CD4-positive, alpha-beta T cell treated with Interleukin-21 for 1 hour (primary cell): ENCODE data around the gene CELF4.

ENCODE experiments used
- DNase-seq: peaks from one replicate; pipeline ENCODE4 v3.0.0-alpha.2; 2020

CELF4 gene

DNA sequence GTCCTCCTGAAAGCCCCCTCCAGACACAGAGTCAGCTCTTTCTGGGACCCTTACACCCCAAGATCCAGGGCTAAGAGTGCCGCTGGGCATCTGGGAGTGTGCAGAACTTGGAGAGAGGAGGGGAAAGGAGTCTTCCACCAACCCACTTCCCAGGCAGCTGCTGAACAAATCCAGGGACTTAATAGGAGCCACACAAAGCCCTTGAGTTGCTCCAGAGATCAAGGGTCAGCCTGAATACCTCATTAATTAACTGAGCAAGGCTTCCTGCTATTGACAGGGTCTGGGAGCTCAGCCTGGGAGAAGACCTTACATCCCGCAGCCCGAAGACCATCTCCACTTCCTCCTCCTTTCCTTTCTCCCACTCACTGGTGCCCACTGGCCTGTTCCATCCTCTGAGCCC is 108.3 kb downstream of the CELF4 start:
- DNase-seq, result no peak

DNA sequence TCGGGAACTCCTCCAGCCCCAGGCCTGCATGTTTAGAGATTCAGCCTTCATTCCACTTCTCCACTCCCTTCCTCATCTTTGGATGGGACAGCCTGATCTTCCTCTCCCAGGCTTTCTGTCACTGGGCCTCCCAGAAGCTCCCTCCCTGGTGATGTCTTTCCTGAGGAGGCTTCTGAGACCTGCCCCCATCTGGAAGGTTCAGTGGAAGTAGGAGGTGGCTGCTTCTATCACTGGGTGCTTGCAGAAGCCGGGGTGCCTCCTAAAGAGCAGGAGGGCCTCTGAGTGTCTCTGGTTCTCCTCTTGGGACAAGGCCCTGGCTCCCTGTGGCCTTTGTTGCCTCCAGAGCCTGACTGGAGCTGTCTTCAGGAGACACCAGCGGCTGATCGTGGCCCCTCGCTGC is 108.7 kb downstream of the CELF4 start:
- no peak for DNase-seq

DNA sequence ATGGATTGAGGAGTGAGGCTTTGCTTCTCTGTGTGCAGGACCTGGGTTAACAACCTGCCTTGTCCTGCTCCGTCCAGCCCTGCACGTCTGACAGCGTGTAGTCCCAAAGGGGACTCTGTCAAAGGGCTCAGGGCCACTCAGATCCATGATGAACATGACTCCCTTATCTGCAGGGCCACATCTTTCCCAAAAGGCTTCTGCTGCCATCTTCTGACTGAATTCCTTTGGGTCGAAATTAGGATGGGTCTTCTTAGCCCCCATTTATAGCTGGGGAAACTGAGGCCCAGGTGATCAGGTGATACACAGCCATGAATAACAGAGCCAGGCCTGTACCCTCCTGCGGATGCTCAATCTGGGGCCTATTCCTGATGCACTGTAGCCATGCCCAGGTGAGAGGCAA is 109.2 kb downstream of the CELF4 start:
- DNase-seq, result no peak

DNA sequence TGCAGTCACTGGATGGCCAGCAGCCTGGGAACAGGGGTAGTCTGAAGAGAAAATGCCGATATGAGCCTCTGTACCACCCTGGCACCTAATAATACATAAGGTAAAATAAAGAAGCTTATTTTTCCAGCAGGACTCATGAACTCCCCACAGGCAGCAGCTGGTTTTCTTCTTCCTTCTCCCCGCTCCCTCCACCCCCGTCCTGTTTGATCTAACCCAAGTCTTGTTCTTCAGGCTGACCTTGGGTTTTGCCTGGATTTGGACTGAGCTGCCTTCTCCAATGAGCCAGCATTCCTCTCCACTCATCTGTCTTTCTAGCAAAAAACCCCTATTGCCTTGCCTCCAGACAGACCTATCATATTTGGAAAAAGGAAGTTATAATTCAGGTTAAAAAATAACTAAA is 111.8 kb downstream of the CELF4 start:
- DNase-seq, result no peak

GRCh38 chr18:37452682-37453385 is 112.8 kb downstream of the CELF4 start:
- no peak for DNase-seq

DNA sequence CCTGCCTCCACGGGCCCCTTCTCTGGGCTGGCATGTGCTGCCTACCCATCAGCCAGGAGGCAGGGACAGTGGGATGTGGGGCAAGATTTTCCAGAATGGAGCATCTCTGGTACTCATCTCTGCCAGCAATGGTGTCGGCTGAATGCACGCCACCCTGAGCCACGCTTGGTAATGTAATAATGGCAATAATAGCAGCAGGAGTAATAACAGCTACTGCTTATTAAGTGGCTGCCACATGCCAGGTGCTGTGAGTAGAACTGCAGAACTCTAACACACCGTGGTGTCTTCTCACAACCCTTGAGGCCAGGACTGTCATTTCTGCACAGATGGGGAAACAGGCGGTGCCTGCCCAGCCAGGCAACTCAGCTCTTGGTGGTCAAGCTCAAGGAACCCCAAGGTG is 113.6 kb downstream of the CELF4 start:
- DNase-seq, result no peak

GRCh38 chr18:37451239-37451825 is 114.3 kb downstream of the CELF4 start:
- no peak for DNase-seq

- no peak for DNase-seq
Observed at GRCh38 chr18:37450434-37451132, 115.0 kb downstream of the CELF4 start.

DNA sequence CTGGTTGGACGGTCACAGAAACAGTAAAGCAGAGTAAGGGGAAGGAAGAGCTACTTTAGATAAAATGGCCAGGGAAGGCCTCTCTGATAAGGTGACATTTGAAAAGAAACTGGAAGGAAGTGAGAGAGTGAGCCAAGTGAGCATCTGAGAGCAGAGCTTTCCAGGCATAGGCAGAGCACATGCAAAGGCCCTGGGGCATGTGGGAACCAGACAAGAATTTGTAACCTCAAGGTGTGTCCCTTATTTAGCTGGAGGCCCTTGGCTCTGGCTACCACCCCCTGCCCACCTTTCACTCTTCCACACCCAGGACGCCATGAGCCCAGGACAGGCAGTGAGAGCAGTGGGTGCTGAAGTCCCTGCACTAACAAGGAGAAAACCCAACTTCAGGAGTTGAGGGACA is 116.0 kb downstream of the CELF4 start:
- no peak for DNase-seq

DNA sequence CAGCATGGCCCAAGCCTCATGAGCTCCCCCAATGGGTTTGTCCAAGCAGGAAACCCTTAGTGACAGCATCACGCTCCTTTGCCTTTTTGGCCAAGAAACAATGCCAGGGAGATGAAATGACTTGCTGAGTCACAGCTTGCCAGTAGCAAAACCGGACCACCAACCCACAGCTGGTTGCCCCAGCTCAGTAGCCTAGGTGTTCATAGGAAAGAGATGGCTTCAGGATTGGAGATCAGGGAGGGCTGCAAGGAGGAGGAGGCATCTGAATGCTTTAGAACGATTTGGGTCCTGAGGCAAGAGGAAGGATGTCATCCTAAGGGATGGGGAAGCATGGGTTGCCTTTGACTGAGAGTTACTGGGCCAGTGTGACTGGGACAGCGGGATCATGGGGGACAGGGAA is 116.7 kb downstream of the CELF4 start:
- no peak for DNase-seq

DNA sequence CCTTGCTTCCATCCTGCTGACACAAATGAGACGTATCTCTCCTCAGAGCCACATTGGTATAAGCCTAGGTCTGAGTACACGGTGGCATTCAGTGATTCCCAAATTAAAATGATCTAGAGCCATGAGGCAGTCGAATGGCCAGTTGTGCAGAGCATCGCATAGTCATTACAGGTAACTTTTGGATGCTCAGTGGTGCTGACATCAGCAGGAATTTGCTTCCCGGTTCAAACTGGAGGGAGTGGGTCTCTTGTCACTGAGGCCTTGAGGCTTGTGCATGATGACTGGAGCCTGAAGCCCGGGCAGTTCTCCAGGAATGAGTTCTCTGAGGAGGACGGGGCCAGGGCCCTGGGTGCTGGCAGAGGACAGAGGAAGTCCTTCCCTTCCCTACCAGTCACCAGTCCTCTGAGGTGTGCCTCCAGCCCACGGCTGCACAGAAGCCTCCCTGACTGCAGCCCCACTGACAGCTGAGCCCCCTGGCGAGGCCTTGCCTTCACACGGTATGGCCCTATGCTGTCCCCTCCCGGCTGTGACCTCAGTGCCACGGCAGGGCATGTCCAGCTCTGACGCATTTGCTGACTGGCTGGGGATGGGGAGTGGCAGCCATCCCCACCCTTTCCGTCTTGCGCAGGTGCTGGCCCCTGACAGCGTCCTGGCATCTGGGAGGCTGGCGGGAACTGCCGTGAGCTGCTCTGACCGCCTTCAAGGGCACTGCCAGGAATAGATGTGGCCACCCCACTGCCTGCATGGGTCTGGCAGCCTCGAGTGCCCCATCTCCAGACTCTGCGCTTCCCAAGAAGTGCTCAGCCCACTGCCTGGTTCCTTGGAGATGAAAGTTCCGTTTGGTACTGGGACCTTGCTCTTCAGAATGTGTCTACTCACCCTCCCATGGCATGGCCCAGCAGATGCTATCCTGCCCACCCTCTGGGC is 117.4 kb downstream of the CELF4 start:
- no peak for DNase-seq

- no peak for DNase-seq
Observed at GRCh38 chr18:37445836-37446235, 119.8 kb downstream of the CELF4 start.

DNA sequence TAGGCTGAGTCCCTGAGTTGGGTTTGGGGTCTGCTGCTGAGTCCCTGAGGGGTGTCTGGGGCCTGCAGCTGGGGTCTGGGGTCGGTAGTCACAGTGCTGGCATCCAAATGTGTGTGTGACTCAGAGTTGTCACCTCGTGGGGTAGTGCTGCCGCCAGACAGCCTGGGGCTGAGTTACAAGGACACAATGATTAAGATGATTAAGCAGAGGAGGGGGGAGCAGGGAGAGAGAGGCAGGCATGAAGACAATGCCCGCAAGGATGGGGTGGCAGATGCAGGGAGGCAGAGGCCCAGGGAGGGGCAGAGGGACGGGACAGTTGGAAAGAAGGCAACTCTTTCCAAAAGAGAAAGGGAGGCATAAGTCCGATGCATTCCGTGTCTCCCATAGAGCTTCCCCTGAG is 120.2 kb downstream of the CELF4 start:
- no peak for DNase-seq

DNA sequence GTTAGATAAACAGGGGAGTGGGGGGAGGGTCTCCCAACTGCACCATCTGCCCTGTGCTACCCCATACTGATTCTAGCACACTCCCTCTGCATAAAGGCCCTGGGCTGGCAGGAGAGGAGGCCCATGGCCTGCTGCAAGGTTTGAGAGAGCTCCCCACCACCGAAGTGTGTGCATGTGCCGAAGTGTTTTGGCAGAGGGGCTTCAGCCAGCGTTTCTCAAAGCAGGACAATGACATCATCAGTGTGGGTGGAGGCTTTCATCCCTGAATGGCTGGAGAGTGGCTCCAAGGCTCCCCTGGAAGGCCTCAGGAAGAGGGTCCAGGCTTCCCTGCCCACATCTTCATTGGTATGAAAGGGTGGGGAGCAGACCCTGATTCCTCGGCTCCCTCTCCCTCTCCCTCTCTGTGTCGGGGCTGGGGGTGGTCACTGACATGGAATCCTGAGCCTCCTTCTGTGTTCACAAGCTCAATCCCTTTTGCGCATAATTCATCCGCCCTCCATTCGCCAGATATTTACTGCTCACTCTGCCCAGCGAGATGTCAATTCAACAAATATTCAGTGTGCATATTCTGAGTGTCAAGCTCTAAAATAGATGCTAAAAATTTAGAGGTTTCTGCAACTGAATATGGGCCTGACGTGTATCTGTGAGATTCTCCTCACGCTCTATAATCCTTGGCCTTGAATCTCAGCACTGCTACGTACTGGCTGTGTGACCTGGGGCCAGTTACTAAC is 122.1 kb downstream of the CELF4 start:
- no peak for DNase-seq

DNA sequence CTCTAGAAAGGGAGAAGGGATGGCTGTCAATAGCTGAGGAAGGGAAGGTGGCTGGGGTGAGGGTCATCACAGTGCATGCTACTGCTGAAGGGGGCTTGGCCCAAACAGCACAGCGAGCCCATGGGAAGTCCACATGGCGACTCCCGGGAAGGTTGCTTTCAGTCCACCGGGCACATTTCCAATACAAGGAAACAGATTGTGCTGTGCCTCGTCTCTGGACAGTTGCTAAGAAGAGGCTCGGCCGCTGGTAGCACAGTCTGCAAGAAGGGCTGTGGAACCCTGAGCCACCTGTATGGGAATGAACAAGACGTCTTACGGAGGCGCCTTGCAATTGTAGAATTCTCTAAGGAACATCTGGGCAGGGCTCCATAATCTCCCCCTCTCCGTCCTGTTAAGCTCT is 123.1 kb downstream of the CELF4 start:
- no peak for DNase-seq

- DNase-seq, result no peak
Observed at GRCh38 chr18:37441821-37442220, 123.8 kb downstream of the CELF4 start.

- DNase-seq, result no peak
Observed at GRCh38 chr18:37440206-37440605, 125.4 kb downstream of the CELF4 start.

GRCh38 chr18:37438417-37439180 is 127.0 kb downstream of the CELF4 start:
- no peak for DNase-seq

- no peak for DNase-seq
Observed at GRCh38 chr18:37435996-37436395, 129.6 kb downstream of the CELF4 start.

- DNase-seq, result no peak
Observed at GRCh38 chr18:37435150-37435867, 130.3 kb downstream of the CELF4 start.
